Upper lobe of left lung (tissue), 6 donors: Measurements from ENCODE around the gene SPEN. TPM values are rescaled to one million over a fixed set of nuclear protein-coding genes. Genes with fewer than 3 reads are reported as not detected.

Experiments used
- ATAC-seq, 2 donors: fragments of 200-7000 bp; cut with Tn5 transposase; one replicate each; pipeline ENCODE4 v1.9.1; 2022; ENCODE audit warnings: mild to moderate bottlenecking in 2 of 2, moderate library complexity in 2 of 2; ENCODE audit not compliant: low FRiP score in 2 of 2
- DNase-seq, 2 donors: peaks; one replicate each; pipeline ENCODE4 v3.0.0-alpha.2; 2019 to 2020
- H3K27ac ChIP-seq, 4 donors: fragments of 200-600 bp; sonication (generic); one replicate each; pipeline ENCODE4 v1.5.1; 2016 to 2019
- H3K27me3 ChIP-seq, 4 donors: fragments of 200-600 bp; sonication (generic); one replicate each; pipeline ENCODE4 v1.5.1; 2017 to 2019
- H3K36me3 ChIP-seq, 4 donors: fragments of 200-600 bp; sonication (generic); one replicate each; pipeline ENCODE4 v1.5.1; 2016 to 2019
- H3K4me1 ChIP-seq, 4 donors: fragments of 200-600 bp; sonication (generic); one replicate each; pipeline ENCODE4 v1.5.1; 2018 to 2019
- H3K4me3 ChIP-seq, 4 donors: fragments of 200-600 bp; sonication (generic); one replicate each; pipeline ENCODE4 v1.5.1; 2017 to 2019; ENCODE audit warnings: mild to moderate bottlenecking in 2 of 4, moderate library complexity in 1 of 4
- H3K9me3 ChIP-seq, 4 donors: fragments of 200-600 bp; sonication (generic); one replicate each; pipeline ENCODE4 v1.5.1; 2018 to 2019
- EP300 ChIP-seq, 4 donors: sonication (generic); formaldehyde crosslinking; IDR thresholded peaks; one replicate each; pipeline ENCODE4 v1.5.1; 2017; ENCODE audit warnings: antibody characterized with exemption in 4 of 4, control low read depth in 2 of 4
- POLR2A ChIP-seq, 4 donors: fragments of 450-650 bp; IDR thresholded peaks; one replicate each; pipeline ENCODE4 v1.5.1; 2016 to 2017; ENCODE audit warnings: antibody characterized with exemption in 4 of 4, mild to moderate bottlenecking in 2 of 4
- POLR2AphosphoS5 ChIP-seq, 2 donors: sonication (generic); formaldehyde crosslinking; IDR thresholded peaks; one replicate each; pipeline ENCODE4 v1.5.1; 2017; ENCODE audit warnings: antibody characterized with exemption in 2 of 2
- WGBS, 2 donors: methylation state at CpG; one replicate each; pipeline ENCODE4 v1.1.5; 2017 to 2018; 5-methylcytosine and 5-hydroxymethylcytosine counted together
- total RNA-seq, 6 donors: library from RNA; depleted of rRNA in 4 of 6; stranded (reverse); fragments of >200 nt in 4 of 6; gene quantifications; one replicate each; pipeline versions ENCODE4 v1.1.0 to v1.2.1, GENCODE V29; 2016 to 2021
- TF ChIP-seq, protein P1 (sequence below), 6 experiments: fragments of 450-650 bp in 4 of 6; fragments of 200-600 bp in 2 of 6; sonication (generic) in 2 of 6; IDR thresholded peaks; one replicate each; pipeline ENCODE4 v1.5.1; 2016 to 2019; ENCODE audit warnings: antibody characterized with exemption in 6 of 6
- donor health status: DM: no; HTN: no; CAD: no; lungs with moderate emphysema.
- donor health status: DM: no; HTN: yes; CAD: no; lungs with severe emphysema.

Gene SPEN
- total RNA-seq, 6 donors from 2014 or later = 41.5 to 73.3 (median 51.3) TPM

DNA sequence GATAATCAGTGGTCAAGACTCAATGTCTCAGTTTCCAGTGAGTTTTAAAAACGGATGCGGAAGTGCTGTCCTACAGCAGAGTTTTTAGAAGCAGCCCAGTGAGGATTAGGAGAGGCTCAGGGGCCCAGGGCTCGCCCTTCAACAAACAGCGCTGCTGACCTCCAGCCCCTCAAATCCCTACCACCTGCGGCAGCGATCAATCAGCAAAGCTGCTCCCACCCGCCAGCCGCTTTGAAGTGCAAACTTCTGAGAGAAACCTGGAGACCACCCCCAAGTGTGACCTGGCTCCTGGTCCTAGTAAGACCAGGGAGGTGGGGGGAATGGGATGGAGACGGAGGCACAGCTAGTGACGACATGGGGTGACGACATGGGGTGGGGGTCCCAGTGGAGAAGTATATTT, 114.0 kb downstream of the SPEN start:
- no peak for ATAC-seq

DNA sequence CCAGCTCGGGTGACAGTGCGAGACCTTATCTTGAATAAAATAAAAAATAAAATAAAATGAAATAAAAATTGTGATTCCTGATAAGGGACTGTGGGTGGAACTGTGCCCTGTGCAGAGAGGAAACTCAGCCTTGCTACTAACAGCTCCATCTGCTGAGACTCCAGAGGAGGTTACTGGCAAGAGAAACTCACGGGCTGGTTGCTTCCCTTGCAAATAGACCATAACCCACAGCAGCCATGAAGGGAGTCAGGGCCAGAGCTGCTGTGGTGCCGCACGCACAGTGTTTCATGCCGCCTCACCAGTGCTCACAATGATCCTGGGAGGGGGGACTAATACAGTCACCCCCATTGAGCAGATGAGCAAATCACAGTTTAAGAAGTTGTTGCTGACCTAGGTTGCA, 114.7 kb downstream of the SPEN start:
- DNase-seq (no peak), ATAC-seq (no peak)
- no peaks in the 10 kb centered on the region for H3K36me3 ChIP-seq
- no peaks in the 10 kb centered on the region for H3K9me3 ChIP-seq
- H3K4me1 ChIP-seq = peaks cover 51 to 75% (median 60%) of the 10 kb centered on the region in 4 donors
- no peak overlapping the region for H3K4me3 ChIP-seq
- no peak for TF ChIP-seq EP300 (IDR thresholded peaks at IDR 0.05)
- TF ChIP-seq POLR2A (IDR thresholded peaks at IDR 0.05) = no peak
- TF ChIP-seq POLR2AphosphoS5 (IDR thresholded peaks at IDR 0.05) = no peak
- TF ChIP-seq, protein P1, sequence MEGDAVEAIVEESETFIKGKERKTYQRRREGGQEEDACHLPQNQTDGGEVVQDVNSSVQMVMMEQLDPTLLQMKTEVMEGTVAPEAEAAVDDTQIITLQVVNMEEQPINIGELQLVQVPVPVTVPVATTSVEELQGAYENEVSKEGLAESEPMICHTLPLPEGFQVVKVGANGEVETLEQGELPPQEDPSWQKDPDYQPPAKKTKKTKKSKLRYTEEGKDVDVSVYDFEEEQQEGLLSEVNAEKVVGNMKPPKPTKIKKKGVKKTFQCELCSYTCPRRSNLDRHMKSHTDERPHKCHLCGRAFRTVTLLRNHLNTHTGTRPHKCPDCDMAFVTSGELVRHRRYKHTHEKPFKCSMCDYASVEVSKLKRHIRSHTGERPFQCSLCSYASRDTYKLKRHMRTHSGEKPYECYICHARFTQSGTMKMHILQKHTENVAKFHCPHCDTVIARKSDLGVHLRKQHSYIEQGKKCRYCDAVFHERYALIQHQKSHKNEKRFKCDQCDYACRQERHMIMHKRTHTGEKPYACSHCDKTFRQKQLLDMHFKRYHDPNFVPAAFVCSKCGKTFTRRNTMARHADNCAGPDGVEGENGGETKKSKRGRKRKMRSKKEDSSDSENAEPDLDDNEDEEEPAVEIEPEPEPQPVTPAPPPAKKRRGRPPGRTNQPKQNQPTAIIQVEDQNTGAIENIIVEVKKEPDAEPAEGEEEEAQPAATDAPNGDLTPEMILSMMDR (IDR thresholded peaks at IDR 0.05) = no peak
- no peak overlapping the region for H3K27ac ChIP-seq
- no peaks in the 10 kb centered on the region for H3K27me3 ChIP-seq
- WGBS, 2 donors = 84 to 91% methylated on average over 6 of the region's 6 CpGs

More for the DNA sequence above, 114.0 kb downstream of the SPEN start:
- Histone ChIP-seq H3K4me1 (peaks cover 49 to 75% (median 58%) of the 10 kb centered on the region in 4 donors), H3K27me3 (no peaks in the 10 kb centered on the region), H3K9me3 (no peaks in the 10 kb centered on the region), H3K4me3 (no peak overlapping the region), H3K27ac (no peak overlapping the region), H3K36me3 (no peaks in the 10 kb centered on the region)
- no peak for TF ChIP-seq POLR2A (IDR thresholded peaks at IDR 0.05)
- TF ChIP-seq EP300 (IDR thresholded peaks at IDR 0.05) = no peak
- no peak for TF ChIP-seq POLR2AphosphoS5 (IDR thresholded peaks at IDR 0.05)
- TF ChIP-seq, protein P1 (IDR thresholded peaks at IDR 0.05) = no peak
- 92 to 94% methylated on average over 11 of the region's 11 CpGs for WGBS, 2 donors
- DNase-seq = no peak

DNA sequence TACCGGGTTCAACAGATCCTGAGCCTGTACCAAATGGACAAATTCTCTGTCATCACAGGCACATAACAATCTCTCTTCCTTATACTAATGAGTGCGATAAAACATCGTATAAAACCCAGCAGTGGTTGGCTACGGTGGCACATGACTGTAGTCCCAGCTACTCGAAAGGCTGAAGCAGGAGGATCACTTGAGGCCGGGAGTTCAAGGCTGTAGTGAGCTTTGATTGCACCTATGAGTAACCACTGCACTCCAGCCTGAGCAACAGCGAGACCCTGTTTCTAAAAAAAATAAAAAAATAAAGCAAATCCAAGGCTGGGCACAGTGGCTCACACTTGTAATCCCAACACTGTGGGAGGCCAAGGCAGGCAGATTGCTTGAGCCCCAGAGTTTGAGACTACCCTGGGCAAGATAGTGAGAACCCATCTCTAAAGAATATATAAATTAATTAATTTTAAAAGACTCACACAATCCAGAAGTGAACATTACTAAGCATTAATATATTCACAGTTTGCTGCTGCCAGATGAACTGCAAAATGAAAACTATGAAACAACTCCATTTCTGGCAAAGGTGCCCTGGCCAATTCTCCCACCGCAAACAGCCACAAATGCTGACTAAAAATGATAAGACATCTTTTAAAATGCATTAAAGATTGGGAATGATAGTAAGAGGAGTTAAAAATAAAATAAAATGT, 115.3 kb downstream of the SPEN start:
- no peak overlapping the region for H3K4me3 ChIP-seq
- 89 to 90% methylated on average over 8 of the region's 8 CpGs for WGBS, 2 donors
- TF ChIP-seq POLR2A (IDR thresholded peaks at IDR 0.05) (no peak), EP300 (IDR thresholded peaks at IDR 0.05) (no peak)
- H3K27ac ChIP-seq = peak overlapping the region in 2 of 4 donors; percentile 32 to 40
- ATAC-seq = no peak
- H3K36me3 ChIP-seq = no peaks in the 10 kb centered on the region
- no peaks in the 10 kb centered on the region for H3K27me3 ChIP-seq
- H3K4me1 ChIP-seq = peaks cover 52 to 74% (median 61%) of the 10 kb centered on the region in 4 donors
- H3K9me3 ChIP-seq = no peaks in the 10 kb centered on the region
- no peak for DNase-seq

DNA sequence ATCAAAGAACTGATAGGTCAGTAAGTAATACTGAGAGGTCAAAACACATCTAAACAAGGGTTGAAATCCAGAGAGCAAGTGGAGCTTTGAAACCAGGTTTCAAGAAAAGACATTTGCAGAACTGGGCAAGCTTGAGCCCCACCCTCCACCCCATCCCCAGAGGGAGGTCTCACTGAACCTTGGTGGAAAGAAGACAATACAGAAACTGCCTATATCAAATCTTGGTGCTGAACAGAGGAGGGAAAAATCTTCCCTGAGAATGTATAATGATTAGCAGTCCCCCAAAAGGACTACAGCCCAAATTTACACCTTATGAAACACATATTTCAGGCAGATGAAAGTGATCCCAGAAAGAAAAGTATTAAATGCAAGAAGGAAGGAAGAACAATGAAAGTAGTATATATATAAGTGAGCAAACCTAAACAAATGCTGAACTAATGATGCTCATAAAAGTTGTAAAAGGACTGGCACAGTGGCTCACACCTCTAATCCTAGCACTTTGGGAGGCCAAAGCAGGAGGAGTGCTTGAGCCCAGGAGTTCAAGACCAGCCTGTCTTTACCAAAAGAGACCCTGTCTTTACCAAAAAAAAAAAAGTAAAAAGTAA, 116.0 kb downstream of the SPEN start:
- no peak for ATAC-seq
- Histone ChIP-seq H3K36me3 (peaks cover 0 to 4% (median 1%) of the 10 kb centered on the region in 4 donors), H3K4me3 (no peak overlapping the region), H3K27ac (peak overlapping the region in 3 of 4 donors; percentile 2 to 40 (median 15)), H3K27me3 (no peaks in the 10 kb centered on the region), H3K4me1 (peaks cover 45 to 73% (median 61%) of the 10 kb centered on the region in 4 donors), H3K9me3 (no peaks in the 10 kb centered on the region)
- no peak for DNase-seq
- TF ChIP-seq, protein P1 (IDR thresholded peaks at IDR 0.05) = no peak
- TF ChIP-seq POLR2AphosphoS5 (IDR thresholded peaks at IDR 0.05) (no peak), EP300 (IDR thresholded peaks at IDR 0.05) (no peak), POLR2A (IDR thresholded peaks at IDR 0.05) (no peak)

DNA sequence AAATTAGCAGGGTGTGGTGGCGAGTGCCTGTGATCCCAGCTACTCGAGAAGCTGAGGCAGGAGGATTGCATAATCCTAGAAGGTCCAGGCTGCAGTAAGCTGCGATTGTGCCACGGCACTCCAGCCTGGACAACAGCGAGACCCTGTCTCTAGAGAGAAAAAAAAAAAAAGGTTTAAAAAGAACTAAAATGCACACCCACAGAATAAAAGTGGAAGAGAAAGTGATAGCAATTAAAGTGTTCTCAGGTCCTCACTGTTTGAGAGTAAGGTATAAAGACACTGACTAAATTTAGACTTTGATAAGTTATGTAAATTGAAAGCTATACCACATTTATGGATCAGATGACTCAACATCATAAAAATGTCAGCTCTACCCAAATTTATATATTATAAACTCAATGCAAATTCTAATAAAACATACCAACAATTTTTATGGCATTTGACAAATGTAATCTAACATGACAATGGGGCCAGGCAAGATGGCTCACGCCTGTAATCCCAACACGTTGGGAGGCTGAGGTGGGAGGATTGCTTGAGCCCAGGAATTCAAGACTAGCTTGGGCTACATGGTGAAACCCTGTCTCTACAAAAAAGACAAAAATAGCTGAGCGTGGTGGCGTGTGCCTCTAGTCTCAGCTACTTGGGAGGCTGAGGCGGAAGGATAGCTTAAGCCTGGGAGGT, 116.6 kb downstream of the SPEN start:
- DNase-seq = no peak

More for the DNA sequence above, 116.6 kb downstream of the SPEN start:
- H3K27me3 ChIP-seq = no peaks in the 10 kb centered on the region
- peak overlapping the region in 3 of 4 donors; percentile 40 to 80 (median 59) for H3K27ac ChIP-seq
- peak in 1 of 2 donors; percentile 57 for ATAC-seq
- TF ChIP-seq, protein P1 (IDR thresholded peaks at IDR 0.05) = no peak
- TF ChIP-seq EP300 (IDR thresholded peaks at IDR 0.05) (no peak), POLR2A (IDR thresholded peaks at IDR 0.05) (no peak), POLR2AphosphoS5 (IDR thresholded peaks at IDR 0.05) (no peak)
- H3K9me3 ChIP-seq = no peaks in the 10 kb centered on the region
- H3K4me3 ChIP-seq = no peak overlapping the region
- H3K36me3 ChIP-seq = peaks cover 0 to 11% (median 4%) of the 10 kb centered on the region in 4 donors
- H3K4me1 ChIP-seq = peaks cover 39 to 68% (median 54%) of the 10 kb centered on the region in 4 donors
- 72% methylated on average over 10 of the region's 10 CpGs for WGBS, 2 donors
